HG03066 (cell line): ENCODE data around the gene TCAP.
"Not testable (repeated sequence)": the region's sequence is repeated elsewhere in the genome, so short reads cannot be mapped to it uniquely, and the experiment has no call there.

Source experiments
- ATAC-seq: cut with Tn5 transposase; IDR thresholded peaks from one replicate; pipeline ENCODE4 v1.9.1; 2021; ENCODE audit warnings: low read depth; ENCODE audit not compliant: unreplicated experiment

Gene TCAP

DNA sequence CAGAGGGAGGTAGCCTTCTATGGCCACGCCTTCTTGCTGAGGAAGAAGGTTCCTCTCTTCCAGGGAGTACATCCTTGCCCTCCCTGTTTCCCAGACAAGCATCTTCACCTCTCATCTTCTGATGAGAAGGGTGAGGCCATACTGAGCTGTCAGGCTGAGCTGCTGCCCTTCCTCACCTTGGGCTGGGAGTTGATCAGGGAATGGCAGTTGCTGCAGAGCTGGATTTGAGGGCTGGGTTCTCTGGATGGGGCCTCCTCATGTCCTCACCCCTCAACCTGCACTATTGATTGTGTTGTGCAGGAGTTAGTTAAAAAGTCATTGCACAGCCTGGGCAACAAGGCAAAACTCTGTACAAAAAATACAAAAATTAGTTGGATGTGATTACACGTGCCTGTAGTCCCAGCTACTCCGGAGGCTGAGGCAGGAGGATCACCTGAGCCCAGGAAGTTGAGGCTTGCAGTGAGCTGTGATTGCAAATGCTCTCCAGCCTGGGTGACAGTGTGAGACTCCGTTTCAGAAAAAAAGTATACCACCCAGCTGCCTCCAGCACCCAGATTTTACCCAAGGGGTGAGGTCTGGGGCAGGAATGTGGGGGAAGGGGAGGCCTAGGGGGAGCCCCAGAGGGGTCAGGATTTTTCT is 36.8 kb downstream of the TCAP start:
- ATAC-seq, result no peak

- no peak for ATAC-seq
Observed at GRCh38 chr17:39702901-39703893, 38.0 kb downstream of the TCAP start.

GRCh38 chr17:39703913-39704312 is 38.8 kb downstream of the TCAP start:
- ATAC-seq, result no peak

- no peak for ATAC-seq
Observed at GRCh38 chr17:39704821-39705551, 39.8 kb downstream of the TCAP start.

DNA sequence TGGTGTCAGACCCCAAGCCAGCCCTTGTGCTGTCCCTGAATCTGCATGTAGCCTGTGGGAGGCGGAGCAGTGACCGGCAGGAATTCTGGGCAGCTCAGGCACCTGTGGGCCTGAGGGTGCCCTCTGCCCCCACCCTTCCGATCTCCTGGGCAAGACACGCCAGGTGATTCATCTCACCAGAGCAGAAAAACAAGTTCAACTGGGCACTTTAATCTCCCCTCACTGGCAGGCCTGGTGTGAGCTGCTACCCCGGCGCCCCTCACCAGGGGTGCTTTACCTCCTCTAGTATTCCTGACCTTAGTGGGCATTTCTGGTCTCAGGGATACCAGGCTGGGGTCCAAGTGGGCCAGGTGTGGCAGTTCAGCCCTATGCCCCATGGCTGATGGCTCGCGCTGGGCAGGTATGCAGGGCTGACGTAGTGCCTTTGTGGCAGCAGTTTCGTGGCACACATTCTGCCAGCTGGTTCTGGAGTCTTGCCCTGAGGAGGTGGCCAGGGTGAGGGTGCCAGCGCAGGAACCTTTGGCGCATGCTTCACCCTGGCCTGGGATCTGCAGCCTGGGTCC is 40.7 kb downstream of the TCAP start:
- no peak for ATAC-seq

- ATAC-seq, result no peak
Observed at GRCh38 chr17:39706383-39706782, 41.2 kb downstream of the TCAP start.

GRCh38 chr17:39706921-39707337 is 41.8 kb downstream of the TCAP start:
- no peak for ATAC-seq

DNA sequence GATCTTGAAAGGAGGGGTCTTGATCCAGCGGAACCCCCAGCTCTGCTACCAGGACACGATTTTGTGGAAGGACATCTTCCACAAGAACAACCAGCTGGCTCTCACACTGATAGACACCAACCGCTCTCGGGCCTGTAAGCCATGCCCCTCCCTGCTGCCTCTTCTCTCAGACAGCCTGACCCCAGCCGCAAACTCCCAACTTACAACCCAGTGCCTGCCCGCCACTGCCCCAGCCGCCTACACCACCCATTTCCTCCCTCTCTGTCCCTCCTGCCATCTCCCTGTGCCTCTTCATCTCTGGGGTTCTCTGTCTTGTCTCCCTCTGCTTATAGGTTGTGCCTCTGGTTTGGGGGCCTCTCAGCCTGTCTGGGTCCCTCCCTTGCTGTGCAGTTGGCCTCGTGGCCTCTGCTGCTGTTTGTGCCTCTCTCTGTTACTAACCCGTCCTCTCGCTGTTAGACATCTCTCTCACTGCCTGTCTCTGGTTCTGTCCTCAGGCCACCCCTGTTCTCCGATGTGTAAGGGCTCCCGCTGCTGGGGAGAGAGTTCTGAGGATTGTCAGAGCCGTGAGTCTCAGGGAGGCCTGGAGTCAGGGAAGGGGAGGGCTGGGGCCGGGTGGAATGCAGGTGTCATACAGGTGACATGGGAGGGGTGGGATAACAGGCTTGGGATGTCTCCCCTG is 44.3 kb downstream of the TCAP start:
- ATAC-seq, result no peak

DNA sequence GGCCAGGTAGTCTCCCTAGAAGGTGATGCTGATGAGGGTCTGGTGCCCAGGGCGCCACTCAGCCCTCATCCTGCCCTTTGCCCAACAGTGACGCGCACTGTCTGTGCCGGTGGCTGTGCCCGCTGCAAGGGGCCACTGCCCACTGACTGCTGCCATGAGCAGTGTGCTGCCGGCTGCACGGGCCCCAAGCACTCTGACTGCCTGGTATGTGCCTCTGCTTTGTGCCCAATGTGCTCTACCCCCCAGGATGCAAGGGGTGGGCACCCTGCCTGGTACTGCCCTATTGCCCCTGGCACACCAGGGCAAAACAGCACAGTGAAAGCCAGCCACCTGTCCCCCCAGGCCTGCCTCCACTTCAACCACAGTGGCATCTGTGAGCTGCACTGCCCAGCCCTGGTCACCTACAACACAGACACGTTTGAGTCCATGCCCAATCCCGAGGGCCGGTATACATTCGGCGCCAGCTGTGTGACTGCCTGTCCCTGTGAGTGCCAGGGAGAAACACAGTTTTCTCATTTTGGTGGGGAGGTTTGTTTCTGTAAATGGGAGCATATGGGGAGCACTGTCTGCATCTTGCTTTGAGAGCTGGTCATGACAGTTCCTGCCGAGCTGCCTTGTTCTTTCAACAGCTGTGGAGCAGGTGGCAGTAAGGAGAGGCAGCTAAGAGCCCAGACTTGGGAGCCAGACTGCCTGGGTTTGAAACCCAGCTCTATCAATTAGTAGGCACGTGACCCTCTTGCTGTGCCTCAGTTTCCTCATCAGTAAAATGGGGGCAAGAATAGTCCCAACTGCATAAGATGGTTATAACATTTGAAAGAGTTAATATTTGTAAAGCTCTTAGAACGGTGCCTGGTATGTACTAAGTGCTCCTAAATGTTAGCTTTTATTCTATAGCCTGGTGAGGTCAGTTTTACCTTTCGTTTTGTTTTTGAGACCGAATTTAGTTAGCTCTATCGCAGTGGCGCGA is 45.1 kb downstream of the TCAP start:
- ATAC-seq, result no peak

DNA sequence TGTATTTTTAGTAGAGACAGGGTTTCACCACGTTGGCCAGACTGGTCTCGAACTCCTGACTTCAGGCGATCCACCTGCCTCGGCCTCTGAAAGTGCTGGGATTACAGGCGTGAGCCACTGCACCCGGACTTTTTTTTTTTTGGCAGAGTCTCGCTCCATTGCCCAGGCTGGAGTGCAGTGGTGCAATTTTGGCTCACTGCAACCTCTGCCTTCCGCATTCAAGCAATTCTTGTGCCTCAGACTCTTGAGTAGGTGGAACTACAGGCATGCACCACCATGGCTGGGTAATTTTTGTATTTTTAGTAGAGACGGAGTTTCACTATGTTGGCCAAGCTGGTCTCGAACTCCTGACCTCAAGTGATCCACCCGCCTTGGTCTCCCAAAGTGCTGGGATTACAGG is 45.9 kb downstream of the TCAP start:
- not testable (repeated sequence) for ATAC-seq

DNA sequence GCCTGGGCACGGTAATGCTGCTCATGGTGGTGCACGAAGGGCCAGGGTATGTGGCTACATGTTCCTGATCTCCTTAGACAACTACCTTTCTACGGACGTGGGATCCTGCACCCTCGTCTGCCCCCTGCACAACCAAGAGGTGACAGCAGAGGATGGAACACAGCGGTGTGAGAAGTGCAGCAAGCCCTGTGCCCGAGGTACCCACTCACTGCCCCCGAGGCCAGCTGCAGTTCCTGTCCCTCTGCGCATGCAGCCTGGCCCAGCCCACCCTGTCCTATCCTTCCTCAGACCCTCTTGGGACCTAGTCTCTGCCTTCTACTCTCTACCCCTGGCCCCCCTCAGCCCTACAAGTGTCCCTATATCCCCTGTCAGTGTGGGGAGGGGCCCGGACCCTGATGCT is 46.7 kb downstream of the TCAP start:
- no peak for ATAC-seq

- ATAC-seq, result no peak
Observed at GRCh38 chr17:39714234-39714633, 49.1 kb downstream of the TCAP start.

GRCh38 chr17:39715375-39716072 is 50.4 kb downstream of the TCAP start:
- no peak for ATAC-seq
